Breast epithelium (tissue), 3 donors: Measurements from ENCODE around the gene ELMO1.

Source experiments
- CTCF ChIP-seq, 3 donors: fragments of 450-650 bp; IDR thresholded peaks; one replicate each; pipeline ENCODE4 v1.5.1; 2016 to 2017; ENCODE audit warnings: antibody characterized with exemption in 3 of 3, mild to moderate bottlenecking in 3 of 3, moderate library complexity in 3 of 3
- POLR2A ChIP-seq: fragments of 450-650 bp; IDR thresholded peaks from one replicate; pipeline ENCODE4 v1.6.1; 2016; ENCODE audit warnings: antibody characterized with exemption, mild to moderate bottlenecking, moderate library complexity
- POLR2AphosphoS5 ChIP-seq, 3 donors: sonication (generic); formaldehyde crosslinking; IDR thresholded peaks; one replicate each; pipeline ENCODE4 v1.6.1; 2017; ENCODE audit warnings: antibody characterized with exemption in 3 of 3

GRCh38 chr7:36810032-36810431 lies 638.6 kb downstream of the ELMO1 start:
- TF ChIP-seq CTCF (IDR thresholded peaks at IDR 0.05) (no peak), POLR2A (no peak), POLR2AphosphoS5 (IDR thresholded peaks at IDR 0.05) (no peak)
